Panc1 (cell line): ENCODE results near the gene TMEM51.

ENCODE experiments used
- CTCF ChIP-seq: fragments of 450-650 bp; IDR thresholded peaks from 2 replicates; pipeline ENCODE4 v1.5.1; 2017; ENCODE audit warnings: mild to moderate bottlenecking
- POLR2AphosphoS5 ChIP-seq: IDR thresholded peaks from 2 replicates; pipeline ENCODE4 v1.6.1; 2012; ENCODE audit warnings: mild to moderate bottlenecking, low read depth, low read length, moderate library complexity
- TCF7L2 ChIP-seq: IDR thresholded peaks from 2 replicates; pipeline ENCODE4 v1.6.1; 2011; ENCODE audit warnings: mild to moderate bottlenecking, low read depth, low read length, inconsistent platforms
- TF ChIP-seq, protein P1 (sequence below), 2 experiments: IDR thresholded peaks; 2 replicates each; pipeline ENCODE4 v1.6.1; 2011 to 2012; ENCODE audit warnings: low read depth in 2 of 2, control low read depth in 1 of 2, low read length in 1 of 2, mild to moderate bottlenecking in 1 of 2, moderate library complexity in 1 of 2; ENCODE audit not compliant: insufficient read depth in 1 of 2

- TF ChIP-seq CTCF, result no peak
- no peak for TF ChIP-seq POLR2AphosphoS5
- no peak for TF ChIP-seq TCF7L2
- TF ChIP-seq, protein P1, sequence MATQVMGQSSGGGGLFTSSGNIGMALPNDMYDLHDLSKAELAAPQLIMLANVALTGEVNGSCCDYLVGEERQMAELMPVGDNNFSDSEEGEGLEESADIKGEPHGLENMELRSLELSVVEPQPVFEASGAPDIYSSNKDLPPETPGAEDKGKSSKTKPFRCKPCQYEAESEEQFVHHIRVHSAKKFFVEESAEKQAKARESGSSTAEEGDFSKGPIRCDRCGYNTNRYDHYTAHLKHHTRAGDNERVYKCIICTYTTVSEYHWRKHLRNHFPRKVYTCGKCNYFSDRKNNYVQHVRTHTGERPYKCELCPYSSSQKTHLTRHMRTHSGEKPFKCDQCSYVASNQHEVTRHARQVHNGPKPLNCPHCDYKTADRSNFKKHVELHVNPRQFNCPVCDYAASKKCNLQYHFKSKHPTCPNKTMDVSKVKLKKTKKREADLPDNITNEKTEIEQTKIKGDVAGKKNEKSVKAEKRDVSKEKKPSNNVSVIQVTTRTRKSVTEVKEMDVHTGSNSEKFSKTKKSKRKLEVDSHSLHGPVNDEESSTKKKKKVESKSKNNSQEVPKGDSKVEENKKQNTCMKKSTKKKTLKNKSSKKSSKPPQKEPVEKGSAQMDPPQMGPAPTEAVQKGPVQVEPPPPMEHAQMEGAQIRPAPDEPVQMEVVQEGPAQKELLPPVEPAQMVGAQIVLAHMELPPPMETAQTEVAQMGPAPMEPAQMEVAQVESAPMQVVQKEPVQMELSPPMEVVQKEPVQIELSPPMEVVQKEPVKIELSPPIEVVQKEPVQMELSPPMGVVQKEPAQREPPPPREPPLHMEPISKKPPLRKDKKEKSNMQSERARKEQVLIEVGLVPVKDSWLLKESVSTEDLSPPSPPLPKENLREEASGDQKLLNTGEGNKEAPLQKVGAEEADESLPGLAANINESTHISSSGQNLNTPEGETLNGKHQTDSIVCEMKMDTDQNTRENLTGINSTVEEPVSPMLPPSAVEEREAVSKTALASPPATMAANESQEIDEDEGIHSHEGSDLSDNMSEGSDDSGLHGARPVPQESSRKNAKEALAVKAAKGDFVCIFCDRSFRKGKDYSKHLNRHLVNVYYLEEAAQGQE (IDR thresholded peaks at IDR 0.05; ENCODE audit: insufficient read depth in 1 of 2, low read depth in 2 of 2, low read length in 1 of 2), result no peak
Measured at GRCh38 chr1:15124362-15125100, 29.0 kb upstream of the TMEM51 start.
